ENCODE results near the gene RAB3A.

- TF ChIP-seq POLR2AphosphoS5 (IDR thresholded peaks at IDR 0.05), result no peak
- TF ChIP-seq CTCF (IDR thresholded peaks at IDR 0.05), result no peak
- TF ChIP-seq POLR2A (IDR thresholded peaks at IDR 0.05), result no peak
Observed at GRCh38 chr19:18225355-18225701, 21.5 kb upstream of the RAB3A start.

Data from prostate gland (tissue), 2 donors.